ENCODE data around the gene WDR26.
"Not testable (repeated sequence)": the region's sequence is repeated elsewhere in the genome, so short reads cannot be mapped to it uniquely, and the experiment has no call there.

WDR26 gene

DNA sequence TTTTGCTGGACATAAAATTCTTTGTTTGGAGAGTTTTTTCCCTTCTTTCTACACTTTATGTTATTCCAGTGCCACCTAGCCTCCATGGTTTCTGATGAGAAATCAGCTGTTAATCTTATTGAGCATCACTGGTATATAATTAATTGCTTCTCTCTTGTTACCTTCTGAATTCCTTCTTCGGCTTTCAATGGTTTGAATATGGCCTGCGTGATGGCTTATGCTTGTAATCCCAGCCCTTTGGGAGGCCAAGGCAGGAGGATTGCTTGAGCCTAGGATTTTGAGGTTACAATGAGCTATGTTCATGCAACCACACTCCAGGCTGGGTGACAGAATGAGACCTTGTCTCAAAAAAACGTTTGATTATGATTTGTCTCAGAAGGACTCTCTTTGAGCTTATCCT, 90.9 kb downstream of the WDR26 start:
- DNase-seq: no peak

DNA sequence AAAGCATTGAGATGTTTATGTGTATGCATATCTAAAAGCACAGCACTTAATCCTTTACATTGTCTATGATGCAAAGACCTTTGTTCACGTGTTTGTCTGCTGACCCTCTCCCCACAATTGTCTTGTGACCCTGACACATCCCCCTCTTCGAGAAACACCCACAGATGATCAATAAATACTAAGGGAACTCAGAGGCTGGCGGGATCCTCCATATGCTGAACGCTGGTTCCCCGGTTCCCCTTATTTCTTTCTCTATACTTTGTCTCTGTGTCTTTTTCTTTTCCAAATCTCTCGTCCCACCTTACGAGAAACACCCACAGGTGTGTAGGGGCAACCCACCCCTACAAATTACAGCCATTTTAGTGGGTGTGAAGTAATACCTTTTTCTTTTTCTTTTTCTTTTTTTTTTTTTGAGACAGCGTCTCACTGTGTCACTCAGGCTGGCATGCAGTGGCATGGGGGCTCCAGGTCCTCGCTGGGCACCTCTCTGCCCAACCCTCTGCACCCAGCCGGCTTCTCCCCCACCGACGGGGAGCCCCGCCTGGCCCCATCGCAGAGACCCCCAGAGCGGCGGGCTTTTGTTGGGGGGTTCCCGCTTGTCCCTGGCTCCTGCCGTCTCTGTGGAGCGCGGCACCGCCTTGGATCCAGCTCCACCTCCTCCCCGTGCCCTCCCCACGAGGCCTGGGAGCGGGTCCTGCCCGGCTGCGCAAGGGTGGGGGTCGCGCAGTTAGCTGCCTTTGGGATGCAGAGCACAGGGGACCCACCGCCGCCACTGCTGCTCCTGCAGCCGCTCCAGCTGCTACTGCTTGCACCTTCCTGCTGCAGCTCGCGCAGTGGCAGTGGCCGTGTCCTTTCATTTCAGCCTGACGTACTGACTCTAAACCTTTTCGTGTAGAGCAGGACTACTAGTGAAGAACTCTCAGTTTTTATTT, 93.9 kb downstream of the WDR26 start:
- DNase-seq: not testable (repeated sequence)

DNA sequence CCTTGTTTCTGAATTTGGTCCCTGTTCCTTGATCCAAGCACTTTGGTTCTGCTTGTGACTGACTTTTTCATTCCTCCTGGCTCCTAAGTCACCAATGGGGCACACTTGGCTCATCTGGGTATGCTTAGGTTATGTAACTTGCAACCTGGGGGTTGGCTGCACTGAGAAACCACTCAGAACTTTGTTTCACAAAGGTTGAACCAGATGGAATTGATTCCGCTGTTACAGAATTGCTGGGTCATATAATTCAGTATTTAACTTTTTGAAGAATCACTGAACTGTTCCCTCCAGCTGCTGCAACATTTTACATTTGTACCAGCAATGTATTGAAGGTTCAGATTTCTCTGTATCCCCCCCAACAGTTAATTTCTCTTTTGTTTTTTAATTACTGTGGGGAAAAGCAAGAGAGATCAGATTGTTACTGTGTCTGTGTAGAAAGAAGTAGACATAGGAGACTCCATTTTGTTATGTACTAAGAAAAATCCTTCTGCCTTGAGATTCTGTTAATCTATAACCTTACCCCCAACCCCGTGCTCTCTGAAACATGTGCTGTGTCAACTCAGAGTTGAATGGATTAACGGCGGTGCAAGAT, 95.1 kb downstream of the WDR26 start:
- no peak for DNase-seq

DNA sequence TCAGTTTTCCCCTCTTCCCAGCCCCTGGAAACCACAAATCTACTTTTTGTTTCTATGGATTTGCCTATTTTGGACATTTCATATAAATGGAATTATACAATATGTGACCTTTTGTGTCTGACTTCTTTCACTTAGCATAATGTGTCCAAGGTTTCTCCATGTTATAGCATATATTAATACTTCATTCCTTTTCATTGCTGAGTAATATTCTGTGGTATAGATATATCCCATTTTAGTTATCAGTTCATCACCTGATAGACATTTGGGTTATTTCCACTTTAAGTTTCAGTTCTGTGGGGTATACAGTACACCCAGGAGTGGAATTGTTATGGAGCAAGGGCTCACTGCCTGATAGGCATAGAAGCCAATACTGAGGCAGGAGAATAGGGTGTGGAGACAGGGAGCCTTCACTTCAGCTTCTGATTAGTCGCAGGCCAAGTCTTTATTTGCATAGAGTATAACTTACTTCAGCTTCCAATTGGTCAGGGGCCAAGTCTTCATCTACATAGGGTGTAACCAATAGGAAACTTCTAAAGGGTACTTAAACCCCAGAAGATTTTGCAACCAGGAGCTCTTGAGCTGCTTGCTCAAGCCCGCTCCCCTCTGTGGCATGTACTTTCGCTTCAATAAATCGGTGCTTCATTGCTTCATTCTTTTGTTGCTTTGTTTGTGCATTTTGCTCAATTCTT, 96.3 kb downstream of the WDR26 start:
- DNase-seq: no peak

Data from right forelimb (tissue), 1 donor.